Measurements from ENCODE around the gene INPP5B.

- TF ChIP-seq CTCF (IDR thresholded peaks at IDR 0.05) (no peak), EP300 (IDR thresholded peaks at IDR 0.05) (no peak), POLR2A (IDR thresholded peaks at IDR 0.05) (no peak), POLR2AphosphoS5 (IDR thresholded peaks at IDR 0.05) (no peak)
These were observed 101.7 kb downstream of the INPP5B start for GRCh38 chr1:37845049-37845646.
